Choroid plexus epithelial cell (primary cell): ENCODE results near the gene IL17RB.

Experiments
- DNase-seq: peaks from one replicate; pipeline ENCODE4 v3.0.0-alpha.2; 2010; ENCODE audit warnings: low read depth
- H3K4me3 ChIP-seq: 2 replicates; pipeline ENCODE4 v1.5.1; 2011; ENCODE audit warnings: low read depth, mild to moderate bottlenecking, control low read depth, low read length, moderate library complexity
- CTCF ChIP-seq: conservative IDR thresholded peaks from 2 replicates; pipeline ENCODE4 v1.5.1; 2011; ENCODE audit warnings: low read depth, mild to moderate bottlenecking, control low read depth, inconsistent platforms, low read length, moderate library complexity

The IL17RB gene

GRCh38 chr3:53803124-53803815 is 43.1 kb upstream of the IL17RB start:
- H3K4me3 ChIP-seq = no peak overlapping the region
- TF ChIP-seq CTCF = no peak
- no peak for DNase-seq

DNA sequence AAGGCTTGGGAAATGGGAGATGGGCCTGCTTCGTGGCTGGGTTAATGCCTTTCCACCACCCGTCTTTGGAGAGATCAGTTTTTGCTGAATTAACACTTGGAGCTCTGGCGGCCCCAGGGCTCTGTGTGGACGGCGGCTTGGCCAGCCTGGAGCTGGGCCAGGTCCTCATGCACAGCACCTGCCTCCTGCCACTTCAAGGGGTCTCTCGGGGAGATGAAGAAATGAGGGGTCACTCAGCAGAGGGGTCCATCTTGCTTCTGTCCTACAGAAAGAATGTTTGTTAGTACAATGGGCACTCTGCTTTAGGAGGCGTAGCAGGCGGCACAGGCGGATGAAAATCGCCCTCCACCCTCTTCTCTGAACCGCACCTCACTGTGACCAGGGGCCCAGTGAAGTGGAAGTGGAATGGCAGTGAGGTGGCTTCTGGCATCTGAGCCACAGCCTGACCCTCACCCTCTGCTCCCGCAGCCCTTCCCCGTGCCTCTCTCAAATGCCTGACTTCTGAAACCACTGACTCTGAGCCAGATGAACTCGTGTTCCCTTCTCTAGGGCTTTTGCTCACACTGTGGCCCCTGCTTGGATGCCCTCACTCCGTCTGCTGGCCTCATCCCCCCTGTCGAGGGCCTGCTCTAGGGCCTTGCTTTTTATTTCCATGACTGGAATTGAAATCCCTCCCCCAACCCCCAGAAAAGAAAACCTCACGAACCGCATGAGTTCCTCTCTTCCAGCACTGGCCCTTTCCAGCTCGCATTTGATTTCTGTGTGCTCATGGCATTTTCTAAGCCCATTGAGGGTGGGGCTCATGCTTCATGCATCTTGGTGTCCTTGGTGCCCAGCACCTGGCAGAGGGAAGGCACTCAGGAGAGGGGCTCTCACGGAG is 42.3 kb upstream of the IL17RB start:
- no peak for TF ChIP-seq CTCF
- H3K4me3 ChIP-seq = no peak overlapping the region
- peak; percentile 4 for DNase-seq

GRCh38 chr3:53804697-53805462 is 41.5 kb upstream of the IL17RB start:
- no peak overlapping the region for H3K4me3 ChIP-seq
- peak; percentile 64 for DNase-seq
- TF ChIP-seq CTCF = no peak

DNA sequence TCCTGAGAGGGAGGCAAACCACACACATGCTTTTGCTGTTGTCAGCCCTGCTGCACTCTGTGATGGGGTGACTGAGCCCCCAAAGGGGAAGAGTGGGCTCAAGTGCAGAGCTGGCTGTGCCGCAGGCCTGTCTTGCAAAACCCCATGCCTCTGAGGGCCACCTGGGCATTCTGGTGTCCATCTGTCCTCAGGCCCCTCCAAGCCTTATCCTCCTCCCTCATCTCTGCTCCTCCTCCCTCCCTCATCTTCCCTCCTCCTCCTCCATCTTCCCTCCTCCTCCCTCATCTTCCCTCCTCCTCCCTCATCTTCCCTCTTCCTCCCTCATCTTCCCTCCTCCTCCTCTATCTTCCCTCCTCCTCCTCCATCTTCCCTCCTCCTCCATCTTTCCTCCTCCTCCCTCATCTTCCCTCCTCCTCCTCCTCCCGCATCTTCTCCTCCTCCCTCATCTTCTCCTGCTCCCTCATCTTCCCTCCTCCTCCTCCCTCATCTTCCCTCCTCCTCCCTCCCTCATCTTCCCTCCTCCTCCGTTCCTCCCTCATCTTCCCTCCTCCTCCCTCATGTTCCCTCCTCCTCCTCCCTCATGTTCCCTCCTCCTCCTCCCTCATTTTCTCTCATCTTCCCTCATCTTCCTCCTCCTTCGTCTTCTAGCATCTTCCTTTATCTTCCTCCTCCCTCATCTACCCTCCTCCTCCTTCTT is 40.8 kb upstream of the IL17RB start:
- H3K4me3 ChIP-seq = no peak overlapping the region
- TF ChIP-seq CTCF = no peak
- DNase-seq = no peak

DNA sequence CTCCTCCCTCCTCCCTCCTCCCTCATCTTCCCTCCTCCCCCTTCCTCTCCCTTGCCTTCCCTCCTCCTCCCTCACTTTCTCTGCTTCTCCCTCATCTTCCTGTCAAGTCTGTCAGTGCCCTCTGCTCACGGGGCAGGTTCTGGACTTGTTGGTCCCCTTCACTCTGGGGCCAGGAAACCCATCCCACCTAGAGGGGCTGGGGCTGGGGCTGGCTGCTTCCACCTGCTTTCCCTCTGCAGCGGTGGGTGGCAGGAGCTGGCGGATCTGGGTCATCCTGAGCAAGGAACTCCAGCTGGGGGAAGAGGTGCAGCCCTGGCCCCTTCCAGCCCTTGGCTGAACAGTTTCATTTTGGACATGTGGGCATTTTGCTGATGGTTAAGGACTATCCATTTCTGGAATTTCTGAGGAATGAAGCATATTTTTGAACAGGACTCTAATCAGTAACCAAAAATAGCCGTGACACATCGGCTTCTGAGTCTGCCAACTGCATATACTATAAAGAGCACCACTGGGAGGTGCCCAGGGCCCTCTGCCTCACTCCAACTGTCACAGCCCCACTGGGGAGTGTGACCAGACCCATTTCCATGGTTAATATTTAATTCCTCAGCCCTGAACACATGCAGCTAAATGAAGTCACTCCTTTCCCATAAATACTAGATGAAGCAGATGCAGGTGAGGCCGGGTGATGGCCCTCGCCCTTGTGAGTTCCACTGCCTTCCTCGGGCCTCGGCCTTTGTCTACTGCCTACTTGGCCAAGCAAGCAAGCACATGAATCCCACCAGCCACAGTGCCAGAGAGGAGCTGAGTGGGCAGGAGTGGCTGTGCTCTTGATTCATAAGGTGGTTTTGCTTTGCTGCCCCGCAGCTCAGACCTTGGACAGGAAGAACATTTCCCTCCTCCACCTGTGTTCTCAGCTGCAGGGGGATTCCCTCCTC is 39.9 kb upstream of the IL17RB start:
- H3K4me3 ChIP-seq = no peak overlapping the region
- peak; percentile 39 for DNase-seq
- no peak for TF ChIP-seq CTCF
